ENCODE results near the gene SPSB2.

DNA sequence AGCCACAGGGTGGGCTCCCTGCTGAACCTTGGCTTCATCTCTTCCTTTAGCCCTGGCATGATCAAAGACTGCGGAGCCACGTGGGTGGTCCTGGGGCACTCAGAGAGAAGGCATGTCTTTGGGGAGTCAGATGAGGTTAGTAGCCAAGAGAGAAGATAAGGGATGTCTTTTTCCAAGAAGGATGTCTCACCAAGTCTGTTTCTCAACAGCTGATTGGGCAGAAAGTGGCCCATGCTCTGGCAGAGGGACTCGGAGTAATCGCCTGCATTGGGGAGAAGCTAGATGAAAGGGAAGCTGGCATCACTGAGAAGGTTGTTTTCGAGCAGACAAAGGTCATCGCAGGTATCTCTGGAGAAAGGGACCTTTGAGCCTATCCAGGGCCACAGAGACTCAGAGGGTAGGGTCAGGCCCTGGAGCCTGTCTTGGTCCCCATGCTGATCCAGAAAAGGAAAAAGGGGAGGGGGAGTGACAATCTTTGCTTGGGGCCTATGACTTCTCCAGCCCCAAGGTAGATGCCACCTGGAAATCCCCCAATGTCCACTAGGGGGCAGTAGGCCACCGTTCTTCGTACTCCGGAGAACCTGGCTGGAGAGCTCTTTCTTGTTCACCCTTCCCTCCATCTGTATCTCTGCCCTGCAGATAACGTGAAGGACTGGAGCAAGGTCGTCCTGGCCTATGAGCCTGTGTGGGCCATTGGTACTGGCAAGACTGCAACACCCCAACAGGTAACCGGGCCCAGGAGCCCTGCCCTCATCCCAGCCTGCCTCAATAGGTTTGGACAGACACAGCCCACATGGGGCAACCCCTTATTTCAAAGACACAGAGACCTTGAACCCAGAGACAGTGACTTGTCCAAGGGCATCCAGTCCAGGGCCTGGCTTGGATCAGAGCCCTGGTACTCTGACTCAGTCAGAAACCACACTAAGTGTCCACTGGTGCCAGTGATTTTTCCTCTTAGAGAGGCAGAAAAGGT is 3.8 kb downstream of the SPSB2 start:
- TF ChIP-seq POLR2AphosphoS5 (IDR thresholded peaks at IDR 0.05; ENCODE audit: low read depth, low read length), result 0 out of 2 replicates have a peak, but pooled peaks have one; percentile 33
- TF ChIP-seq, protein P1, sequence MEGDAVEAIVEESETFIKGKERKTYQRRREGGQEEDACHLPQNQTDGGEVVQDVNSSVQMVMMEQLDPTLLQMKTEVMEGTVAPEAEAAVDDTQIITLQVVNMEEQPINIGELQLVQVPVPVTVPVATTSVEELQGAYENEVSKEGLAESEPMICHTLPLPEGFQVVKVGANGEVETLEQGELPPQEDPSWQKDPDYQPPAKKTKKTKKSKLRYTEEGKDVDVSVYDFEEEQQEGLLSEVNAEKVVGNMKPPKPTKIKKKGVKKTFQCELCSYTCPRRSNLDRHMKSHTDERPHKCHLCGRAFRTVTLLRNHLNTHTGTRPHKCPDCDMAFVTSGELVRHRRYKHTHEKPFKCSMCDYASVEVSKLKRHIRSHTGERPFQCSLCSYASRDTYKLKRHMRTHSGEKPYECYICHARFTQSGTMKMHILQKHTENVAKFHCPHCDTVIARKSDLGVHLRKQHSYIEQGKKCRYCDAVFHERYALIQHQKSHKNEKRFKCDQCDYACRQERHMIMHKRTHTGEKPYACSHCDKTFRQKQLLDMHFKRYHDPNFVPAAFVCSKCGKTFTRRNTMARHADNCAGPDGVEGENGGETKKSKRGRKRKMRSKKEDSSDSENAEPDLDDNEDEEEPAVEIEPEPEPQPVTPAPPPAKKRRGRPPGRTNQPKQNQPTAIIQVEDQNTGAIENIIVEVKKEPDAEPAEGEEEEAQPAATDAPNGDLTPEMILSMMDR (IDR thresholded peaks at IDR 0.05), result peak; percentile 85

Measured in Panc1 (cell line).